HL-60 (cell line): ENCODE data around the gene TTLL11.

ENCODE experiments used
- DNase-seq, 2 experiments: peaks; one replicate each; pipeline ENCODE4 v3.0.0-alpha.2; 2010 to 2020; ENCODE audit warnings: low read depth in 1 of 2, low spot score in 1 of 2
- H3K27ac ChIP-seq: fragments of 250-450 bp; sonication (Bioruptor Pico); replicated peaks from 2 replicates; pipeline ENCODE4 v1.5.1; 2020; ENCODE audit warnings: mild to moderate bottlenecking, moderate library complexity
- H3K27me3 ChIP-seq: fragments of 250-450 bp; sonication (Bioruptor Pico); 2 replicates; pipeline ENCODE4 v1.5.1; 2021; ENCODE audit warnings: mild to moderate bottlenecking, moderate library complexity; ENCODE audit not compliant: insufficient read depth, poor library complexity, severe bottlenecking
- H3K4me3 ChIP-seq: replicated peaks from 2 replicates; pipeline ENCODE4 v1.5.1; 2011; ENCODE audit warnings: mild to moderate bottlenecking, control low read depth, low read length; ENCODE audit not compliant: insufficient read depth
- CTCF ChIP-seq: IDR thresholded peaks from one replicate; pipeline ENCODE4 v1.5.1; 2011; ENCODE audit warnings: low read length, control low read depth, inconsistent platforms; ENCODE audit not compliant: insufficient read depth
- GABPA ChIP-seq: IDR thresholded peaks from 2 replicates; pipeline ENCODE4 v1.6.1; 2012; ENCODE audit warnings: low read depth
- POLR2AphosphoS5 ChIP-seq: IDR thresholded peaks from 2 replicates; pipeline ENCODE4 v1.6.1; 2012; ENCODE audit warnings: low read depth
- REST ChIP-seq: IDR thresholded peaks from 2 replicates; pipeline ENCODE4 v1.6.1; 2012; ENCODE audit warnings: low read depth; ENCODE audit not compliant: insufficient replicate concordance
- SPI1 ChIP-seq: IDR thresholded peaks from 2 replicates; pipeline ENCODE4 v1.6.1; 2012; ENCODE audit warnings: low read depth, mild to moderate bottlenecking, borderline replicate concordance

Gene TTLL11

GRCh38 chr9:121990600-121991306, 102.4 kb downstream of the TTLL11 start:
- no peak for TF ChIP-seq POLR2AphosphoS5
- TF ChIP-seq REST = no peak
- DNase-seq = no peak
- H3K27me3 ChIP-seq = no peaks in the 10 kb centered on the region
- H3K4me3 ChIP-seq = no peak overlapping the region
- no peak overlapping the region for H3K27ac ChIP-seq

GRCh38 chr9:121989010-121989409, 104.1 kb downstream of the TTLL11 start:
- H3K27me3 ChIP-seq = no peaks in the 10 kb centered on the region
- DNase-seq = no peak
- TF ChIP-seq POLR2AphosphoS5 (no peak), GABPA (no peak), REST (no peak), CTCF (no peak), SPI1 (no peak)
- H3K27ac ChIP-seq = no peak overlapping the region
- H3K4me3 ChIP-seq = no peak overlapping the region

- Histone ChIP-seq H3K27me3 (no peaks in the 10 kb centered on the region), H3K4me3 (no peak overlapping the region), H3K27ac (no peak overlapping the region)
- TF ChIP-seq POLR2AphosphoS5 (no peak), GABPA (no peak), REST (no peak), CTCF (no peak)
- no peak for DNase-seq
Measured at GRCh38 chr9:121987314-121987713, 105.8 kb downstream of the TTLL11 start.
